GM19438 (cell line): ENCODE data around the gene HOOK2.
"Not testable (repeated sequence)": the region's sequence is repeated elsewhere in the genome, so short reads cannot be mapped to it uniquely, and the experiment has no call there.

Experiments used
- ATAC-seq: cut with Tn5 transposase; IDR thresholded peaks from one replicate; pipeline ENCODE4 v1.9.1; 2021; ENCODE audit warnings: low read depth; ENCODE audit not compliant: unreplicated experiment

HOOK2 gene

GRCh38 chr19:12774588-12775555 is at the start of gene HOOK2:
TSS of gene HOOK2 (minus strand) at chr19:12775552. CDS start at chr19:12775449, 103 bp downstream.
- no peak for ATAC-seq

GRCh38 chr19:12821761-12822160 is 46.4 kb upstream of the HOOK2 start:
- ATAC-seq = no peak

- not testable (repeated sequence) for ATAC-seq
These were observed 42.5 kb upstream of the HOOK2 start for GRCh38 chr19:12817810-12818209.

GRCh38 chr19:12817188-12817587 is 41.8 kb upstream of the HOOK2 start:
- not testable (repeated sequence) for ATAC-seq

- no peak for ATAC-seq
These were observed 39.7 kb upstream of the HOOK2 start for GRCh38 chr19:12815088-12815487.

- ATAC-seq = peak; percentile 60
These were observed 31.1 kb upstream of the HOOK2 start, which contains the start of gene RNASEH2A for GRCh38 chr19:12806242-12807081. TSS of gene RNASEH2A (plus strand) at chr19:12806584. CDS start at chr19:12806674, 90 bp downstream.

GRCh38 chr19:12804051-12804450 is 28.7 kb upstream of the HOOK2 start:
- ATAC-seq = no peak

- ATAC-seq = no peak
These were observed 27.1 kb upstream of the HOOK2 start for GRCh38 chr19:12802267-12803106.

GRCh38 chr19:12801466-12802266 is 26.3 kb upstream of the HOOK2 start, which contains the start of the genes PRDX2 and THSD8:
TSS of gene PRDX2 (minus strand) at chr19:12801800. CDS start at chr19:12801261, 539 bp downstream.
TSS of gene THSD8 (plus strand) at chr19:12802069. CDS start at chr19:12802072, 3 bp downstream.
- ATAC-seq = no peak

GRCh38 chr19:12800923-12801465 is 25.6 kb upstream of the HOOK2 start:
- no peak for ATAC-seq

GRCh38 chr19:12800466-12800770 is 25.1 kb upstream of the HOOK2 start:
- no peak for ATAC-seq

GRCh38 chr19:12799742-12800465 is 24.6 kb upstream of the HOOK2 start:
- ATAC-seq = no peak

GRCh38 chr19:12797607-12798006 is 22.3 kb upstream of the HOOK2 start:
- ATAC-seq = not testable (repeated sequence)

- no peak for ATAC-seq
These were observed 21.8 kb upstream of the HOOK2 start for GRCh38 chr19:12797141-12797587.

- no peak for ATAC-seq
These were observed 21.1 kb upstream of the HOOK2 start for GRCh38 chr19:12796146-12797071.

- no peak for ATAC-seq
These were observed 19.6 kb upstream of the HOOK2 start for GRCh38 chr19:12794971-12795381.

GRCh38 chr19:12794196-12794941 is 19.0 kb upstream of the HOOK2 start:
- no peak for ATAC-seq
